HT-29 (cell line): ENCODE measurements around the gene INO80B. TPM values are rescaled to one million over a fixed set of nuclear protein-coding genes. Genes with fewer than 3 reads are reported as not detected.

Source experiments
- DNase-seq: peaks from one replicate; pipeline ENCODE4 v3.0.0-alpha.2; 2015; ENCODE audit warnings: low spot score
- total RNA-seq: library from RNA; depleted of rRNA; stranded (reverse); fragments of >200 nt; shearing (Covaris generic); gene quantifications from 2 replicates; pipeline ENCODE4 v1.2.3, GENCODE V29; 2014; rRNA removed

Gene INO80B
- total RNA-seq, 1 experiment from 2014 or later, result 26.0 TPM

- DNase-seq, result no peak
These were observed 46.6 kb downstream of the INO80B start for GRCh38 chr2:74501335-74502071.

- DNase-seq, result peak; percentile 59
These were observed 47.3 kb downstream of the INO80B start for GRCh38 chr2:74502147-74502719.

GRCh38 chr2:74502720-74503505, 48.0 kb downstream of the INO80B start:
- DNase-seq, result peak; percentile 77

- DNase-seq, result no peak
These were observed 48.9 kb downstream of the INO80B start for GRCh38 chr2:74503506-74504475.

GRCh38 chr2:74504591-74504990, 49.7 kb downstream of the INO80B start:
- DNase-seq, result no peak

- no peak for DNase-seq
These were observed 50.8 kb downstream of the INO80B start for GRCh38 chr2:74505448-74506246.

GRCh38 chr2:74507145-74507925, 52.4 kb downstream of the INO80B start, which contains the start of gene PCGF1:
Gene PCGF1 (minus strand): TSS chr2:74507695. CDS start chr2:74507668, 27 bp downstream.
- DNase-seq, result peak; percentile 99

Other genes starting within 250 kb of the INO80B start
- 0.36 TPM in 1 of 2 replicates, not detected in the other for gene SLC4A5, start 111.7 kb upstream of the INO80B start, total RNA-seq
- 48.7 and 52.5 TPM in 2 replicates for gene DCTN1, start 74.8 kb upstream of the INO80B start, total RNA-seq
- gene C2orf81, start 33.5 kb upstream of the INO80B start, total RNA-seq, result 3.2 and 3.9 TPM in 2 replicates
- gene WDR54, start 33.4 kb upstream of the INO80B start, total RNA-seq, result 50.8 and 52.3 TPM in 2 replicates
- 115 and 128 TPM in 2 replicates for gene RTKN, start 13.2 kb upstream of the INO80B start, total RNA-seq
- 71.2 and 76.1 TPM in 2 replicates for gene WBP1, start 3.4 kb downstream of the INO80B start, total RNA-seq
- 84.7 and 91.9 TPM in 2 replicates for gene MOGS, start 10.3 kb downstream of the INO80B start, total RNA-seq
- gene MRPL53, start 17.6 kb downstream of the INO80B start, total RNA-seq, result 39.4 and 55.2 TPM in 2 replicates
- gene CCDC142, start 27.9 kb downstream of the INO80B start, total RNA-seq, result 26.7 and 31.9 TPM in 2 replicates
- gene TTC31, start 28.0 kb downstream of the INO80B start, total RNA-seq, result 12.8 and 13.4 TPM in 2 replicates
- gene LBX2, start 44.5 kb downstream of the INO80B start, total RNA-seq, result 4.8 and 5.0 TPM in 2 replicates
- gene PCGF1, start 52.6 kb downstream of the INO80B start, total RNA-seq, result 17.2 and 20.1 TPM in 2 replicates
- gene TLX2, start 59.4 kb downstream of the INO80B start, total RNA-seq, result 0.08 TPM in 1 of 2 replicates, not detected in the other
- 0.47 and 1.3 TPM in 2 replicates for gene DQX1, start 71.1 kb downstream of the INO80B start, total RNA-seq
- gene AUP1, start 74.6 kb downstream of the INO80B start, total RNA-seq, result 222 and 224 TPM in 2 replicates
- 44.7 and 49.2 TPM in 2 replicates for gene HTRA2, start 74.8 kb downstream of the INO80B start, total RNA-seq
- gene LOXL3, start 98.9 kb downstream of the INO80B start, total RNA-seq, result 0.74 and 2.2 TPM in 2 replicates
- gene DOK1, start 99.6 kb downstream of the INO80B start, total RNA-seq, result 17.9 and 18.3 TPM in 2 replicates
- not detected in 2 replicates for gene M1AP, start 193.2 kb downstream of the INO80B start, total RNA-seq
- 0.76 and 2.5 TPM in 2 replicates for gene SEMA4F, start 199.2 kb downstream of the INO80B start, total RNA-seq